Activated T-cell treated with anti-CD3 and anti-CD28 coated beads for 4 hours (primary cell): ENCODE measurements around the gene AIG1.

Source experiments
- DNase-seq: peaks from one replicate; pipeline ENCODE4 v3.0.0-alpha.2; 2020

Gene AIG1

GRCh38 chr6:143098054-143098671, 37.5 kb downstream of the AIG1 start:
- DNase-seq = no peak

DNA sequence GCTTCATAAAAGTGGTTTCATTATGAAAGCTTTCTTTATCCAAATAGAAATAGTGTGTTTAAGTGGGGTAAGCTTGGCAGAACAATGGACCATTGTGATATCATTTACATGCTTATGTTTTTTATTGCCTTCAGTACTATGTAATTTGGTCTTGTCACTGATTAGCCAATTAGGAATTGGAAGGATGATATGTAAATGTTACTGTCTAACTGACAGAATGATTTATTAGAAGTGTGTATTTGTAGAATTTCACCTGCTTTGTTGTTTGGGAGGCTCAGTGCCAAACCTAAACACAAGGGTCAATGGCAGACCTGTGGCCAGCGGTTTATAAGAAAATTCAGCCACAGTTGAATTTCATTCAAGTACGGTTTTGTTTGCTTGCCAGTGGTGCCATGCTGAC, 39.0 kb downstream of the AIG1 start:
- DNase-seq = no peak

DNA sequence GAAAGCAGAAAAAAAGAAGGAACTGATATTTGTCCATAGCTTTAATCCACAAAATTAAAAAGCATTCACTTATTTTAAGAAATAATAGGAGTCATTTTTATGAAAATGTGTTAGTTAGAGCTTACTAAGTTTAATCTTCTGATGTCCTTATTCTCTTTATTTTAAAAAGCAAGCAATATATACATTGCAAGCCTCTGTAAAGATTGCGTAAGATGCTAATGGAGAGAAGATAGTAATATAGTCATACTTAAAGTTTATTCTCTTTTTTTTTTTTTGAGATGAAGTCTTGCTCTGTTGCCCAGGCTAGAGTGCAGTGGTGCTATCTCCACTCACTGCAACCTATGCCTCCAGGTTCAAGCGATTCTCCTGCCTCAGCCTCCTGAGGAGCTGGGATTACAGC, 39.7 kb downstream of the AIG1 start:
- DNase-seq = no peak

DNA sequence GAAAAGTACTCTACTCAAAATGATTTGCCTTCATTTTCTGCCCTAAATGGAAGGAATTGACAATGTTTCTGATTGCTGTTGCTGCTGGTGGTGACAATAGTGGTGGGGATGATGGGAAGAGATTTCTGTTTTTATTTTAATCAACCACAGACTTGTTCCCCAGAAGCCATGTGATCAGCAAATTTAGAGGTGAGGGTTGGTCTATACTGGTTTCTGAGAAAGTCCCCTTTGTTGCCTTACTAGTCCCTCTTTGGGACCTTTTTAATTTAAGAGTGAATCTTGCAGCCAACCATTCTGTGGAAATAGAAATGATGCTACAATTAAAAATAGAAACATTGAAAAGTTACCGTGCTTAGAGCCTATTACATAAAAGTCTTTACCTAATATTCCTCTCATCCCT, 43.2 kb downstream of the AIG1 start:
- DNase-seq = no peak

- no peak for DNase-seq
Observed at GRCh38 chr6:143107440-143107839, 46.8 kb downstream of the AIG1 start.

DNA sequence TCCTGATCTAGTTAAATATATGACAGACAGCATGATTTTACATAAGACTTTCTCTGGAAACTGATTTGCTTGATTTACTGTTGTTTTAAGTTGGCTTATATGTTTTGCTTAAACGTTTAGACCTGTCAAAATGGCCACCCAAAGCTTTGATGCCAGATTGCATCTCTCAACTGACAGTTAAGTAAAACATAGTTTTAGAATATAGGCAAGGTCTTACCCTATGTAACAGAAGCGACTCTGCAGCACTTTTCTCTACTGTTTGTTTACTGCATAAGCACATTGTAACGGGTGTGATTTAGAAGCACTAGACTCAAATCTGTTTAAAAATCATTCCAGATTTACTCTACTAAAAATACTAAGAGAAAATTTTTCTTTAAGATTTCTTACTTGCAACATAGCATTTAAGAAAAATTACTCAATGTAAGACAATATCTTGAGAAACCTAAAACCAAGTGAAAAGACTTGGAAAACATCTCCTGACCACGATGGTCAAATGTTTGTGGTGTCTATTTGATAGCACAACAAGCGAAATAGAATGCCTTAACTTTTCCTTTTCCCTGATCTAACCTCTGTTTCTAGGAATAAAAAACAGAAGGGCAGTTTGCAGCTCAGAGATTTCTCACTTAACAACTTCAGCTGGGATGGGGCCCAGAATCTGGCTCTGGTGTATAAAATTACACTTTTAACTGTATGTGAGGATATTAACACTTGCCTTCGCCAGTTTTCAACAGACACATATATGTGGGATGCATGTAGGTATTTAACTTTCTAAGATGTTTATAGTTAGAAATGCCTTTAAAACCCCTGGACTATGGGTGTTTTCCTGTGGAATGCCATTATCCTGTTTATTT, 47.4 kb downstream of the AIG1 start:
- DNase-seq = no peak

- DNase-seq = no peak
Observed at GRCh38 chr6:143109196-143109595, 48.5 kb downstream of the AIG1 start.

DNA sequence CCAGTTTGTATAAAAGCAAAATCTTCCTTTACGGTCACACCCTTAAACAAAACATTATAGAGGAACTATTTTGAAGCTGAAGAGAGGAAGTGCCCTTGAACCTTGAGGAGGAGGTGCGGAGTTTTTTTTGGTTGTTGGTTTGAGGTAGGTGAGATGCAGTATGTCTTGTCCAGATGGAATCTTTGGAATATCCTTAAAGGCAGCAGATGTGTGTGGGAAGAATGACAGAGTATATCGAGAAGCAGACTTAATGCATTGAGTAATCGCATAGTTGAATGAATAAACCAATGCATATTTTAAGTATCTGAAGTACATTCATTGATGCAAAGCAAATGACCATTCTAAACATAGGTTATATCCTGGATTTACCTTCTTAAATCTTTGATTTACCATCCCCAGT, 49.9 kb downstream of the AIG1 start:
- DNase-seq = no peak

- no peak for DNase-seq
Observed at GRCh38 chr6:143110996-143111395, 50.3 kb downstream of the AIG1 start.

GRCh38 chr6:143111443-143111842, 50.8 kb downstream of the AIG1 start:
- no peak for DNase-seq

DNA sequence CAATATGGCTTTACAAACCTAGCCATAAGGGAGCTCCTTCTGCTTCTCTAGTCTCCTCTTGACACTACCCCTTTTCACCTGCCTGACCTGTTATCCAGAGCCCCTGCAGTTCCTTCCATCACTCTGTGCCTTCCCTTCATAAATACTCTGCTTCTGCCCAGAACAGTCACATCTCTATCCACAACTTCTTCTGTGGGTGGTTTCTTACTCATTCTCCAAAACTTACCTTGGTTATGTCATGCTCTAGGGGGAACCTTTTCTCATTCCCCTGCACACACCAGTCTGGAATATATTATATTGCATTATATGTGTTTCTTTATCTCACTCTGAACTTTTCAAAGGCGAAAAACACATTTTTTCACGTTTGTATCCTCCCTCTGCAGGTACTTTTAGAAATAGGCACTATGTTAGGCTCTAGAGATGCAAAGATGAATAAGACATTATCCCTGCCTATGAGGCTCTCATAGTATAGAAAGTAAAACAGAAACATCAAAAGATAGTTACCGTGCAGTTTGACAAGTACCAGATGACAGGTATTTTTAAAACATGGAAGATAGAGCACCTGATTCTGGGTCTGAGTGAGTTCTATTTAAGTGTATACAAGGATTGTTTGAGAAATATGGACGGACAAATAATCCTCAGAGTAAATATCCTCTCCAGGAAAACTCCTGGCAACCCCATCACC, 51.5 kb downstream of the AIG1 start:
- DNase-seq = no peak

DNA sequence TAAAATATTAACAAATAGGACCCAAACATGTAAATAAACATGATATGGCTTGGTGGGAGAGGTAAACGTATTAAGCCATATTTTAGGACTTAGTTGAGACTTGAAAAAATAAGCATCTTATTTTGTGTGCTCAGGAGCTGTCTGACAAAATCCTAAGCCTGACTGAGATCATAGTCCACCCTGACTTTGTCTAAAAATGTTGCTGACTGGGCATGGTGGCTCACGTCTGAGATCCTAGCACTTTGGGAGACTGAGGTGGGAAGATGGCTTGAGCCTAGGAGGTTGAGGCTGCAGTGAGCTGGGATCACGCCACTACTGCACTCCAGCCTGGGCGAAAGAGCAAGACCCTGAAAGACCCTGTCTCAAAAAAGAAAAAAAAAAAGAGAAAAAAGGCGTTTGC, 52.1 kb downstream of the AIG1 start:
- DNase-seq = no peak

- no peak for DNase-seq
Observed at GRCh38 chr6:143115728-143116127, 55.0 kb downstream of the AIG1 start.

- no peak for DNase-seq
Observed at GRCh38 chr6:143117108-143117507, 56.4 kb downstream of the AIG1 start.

DNA sequence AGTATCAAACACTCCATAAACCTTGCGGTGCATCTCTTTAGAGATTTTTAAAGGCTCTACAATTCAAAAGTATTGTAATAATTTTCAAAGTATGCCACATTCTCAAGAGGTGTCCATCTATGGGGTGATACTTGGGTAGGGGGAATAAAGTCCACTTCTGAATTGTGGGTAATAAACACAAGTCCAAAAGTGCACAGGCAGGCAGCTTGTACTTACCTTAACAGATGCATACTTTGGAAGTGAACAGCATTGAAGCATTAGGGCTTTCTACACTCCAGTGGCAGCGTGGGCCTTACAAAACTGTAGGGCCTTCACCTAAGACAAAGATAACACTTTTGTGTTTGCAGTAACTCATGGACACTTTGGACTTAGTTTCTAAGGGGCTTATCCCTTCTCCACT, 58.6 kb downstream of the AIG1 start:
- no peak for DNase-seq

- no peak for DNase-seq
Observed at GRCh38 chr6:143123081-143123480, 62.4 kb downstream of the AIG1 start.

- no peak for DNase-seq
Observed at GRCh38 chr6:143123941-143124340, 63.3 kb downstream of the AIG1 start.

GRCh38 chr6:143125455-143125854, 64.8 kb downstream of the AIG1 start:
- DNase-seq = no peak

GRCh38 chr6:143125864-143126573, 65.3 kb downstream of the AIG1 start:
- DNase-seq = no peak

DNA sequence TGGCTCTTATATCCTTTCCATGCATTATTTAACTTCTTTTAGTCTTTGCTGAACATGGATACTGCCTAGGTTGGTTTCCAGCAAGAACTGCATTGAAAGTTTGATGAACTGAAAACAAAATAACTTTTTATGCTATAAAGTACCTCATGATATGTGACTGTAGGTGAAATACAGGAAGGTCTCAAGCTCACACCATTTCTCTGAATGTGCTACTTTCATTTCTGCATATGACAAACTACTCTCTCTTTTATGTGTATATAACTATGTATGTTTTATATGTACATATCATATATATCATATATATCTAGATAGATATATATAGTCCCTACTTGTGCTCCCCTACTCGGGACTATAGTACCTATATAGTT, 65.9 kb downstream of the AIG1 start:
- DNase-seq = no peak

DNA sequence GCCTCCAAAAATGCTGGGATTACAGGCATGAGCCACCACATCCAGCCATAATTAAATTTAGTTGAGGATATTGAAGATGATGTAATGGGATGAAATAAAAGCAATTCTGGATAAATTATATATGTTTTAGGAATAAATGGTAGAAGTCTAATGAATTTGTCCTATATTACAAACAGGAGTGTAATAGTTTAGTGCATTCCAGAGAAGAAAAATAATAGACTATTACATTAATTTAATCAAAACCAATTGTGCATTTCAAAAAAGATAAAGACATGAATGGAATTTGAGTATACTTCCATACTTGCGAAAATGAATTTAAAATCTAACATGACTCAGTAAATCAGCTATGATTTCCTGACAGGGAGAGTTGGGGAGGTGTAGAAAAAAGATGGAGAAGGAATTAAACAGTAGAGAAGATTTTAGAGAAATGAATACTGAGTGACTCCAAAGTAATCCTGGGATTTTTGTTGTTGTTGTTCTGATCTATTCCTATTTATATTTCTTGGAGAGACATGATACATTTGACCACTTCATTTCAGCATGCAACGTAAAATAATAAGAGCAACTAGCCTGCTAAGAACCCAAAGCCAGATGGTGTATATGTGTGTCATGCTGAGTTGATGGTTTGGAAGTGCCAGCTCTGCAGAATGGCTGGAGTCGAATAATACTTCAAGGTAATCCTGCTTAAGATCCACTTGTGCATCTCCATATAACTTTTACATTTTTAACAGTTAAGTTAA, 67.4 kb downstream of the AIG1 start:
- no peak for DNase-seq

DNA sequence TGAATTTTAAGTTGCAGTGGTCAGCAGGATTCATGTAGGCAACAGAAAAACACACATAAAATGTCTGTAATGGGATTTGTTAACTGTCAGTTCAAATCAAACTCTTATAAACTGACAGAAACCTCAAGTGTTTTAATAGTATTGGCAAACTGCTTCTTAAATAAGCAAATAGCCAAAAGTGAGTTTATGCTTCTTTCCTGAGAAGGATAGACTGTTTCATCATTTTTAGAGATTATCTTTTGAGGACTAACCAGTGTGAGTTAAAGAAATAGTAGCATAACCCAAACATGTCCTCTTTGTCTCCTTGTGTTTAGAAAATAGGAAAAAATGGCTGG, 68.0 kb downstream of the AIG1 start:
- no peak for DNase-seq

GRCh38 chr6:143130928-143131327, 70.2 kb downstream of the AIG1 start:
- DNase-seq = no peak
